Stimulated activated CD4-positive, alpha-beta T cell treated with anti-CD3 and anti-CD28 coated beads, Interleukin-2, amount 100 ng/mL, for 4 hours (primary cell): Measurements from ENCODE around the gene ARCN1.
"Not testable (repeated sequence)": the region's sequence is repeated elsewhere in the genome, so short reads cannot be mapped to it uniquely, and the experiment has no call there.

Experiments
- DNase-seq: peaks from one replicate; pipeline ENCODE4 v3.0.0-alpha.2; 2020; ENCODE audit warnings: low read depth

ARCN1 gene

GRCh38 chr11:118606157-118606843 lies 34.1 kb downstream of the ARCN1 start:
- no peak for DNase-seq

GRCh38 chr11:118606844-118607228 lies 34.6 kb downstream of the ARCN1 start:
- no peak for DNase-seq

- DNase-seq: peak; percentile 49
Measured at GRCh38 chr11:118607401-118608359, 35.5 kb downstream of the ARCN1 start, which contains the start of gene PHLDB1. Gene PHLDB1 (plus strand): TSS chr11:118607615. CDS start chr11:118613837, 6,222 bp downstream.

- peak; percentile 93 for DNase-seq
Measured at GRCh38 chr11:118608360-118609227, 36.4 kb downstream of the ARCN1 start.

- DNase-seq: peak; percentile 19
Measured at GRCh38 chr11:118609380-118610224, 37.4 kb downstream of the ARCN1 start.

GRCh38 chr11:118610225-118610772 lies 38.1 kb downstream of the ARCN1 start:
- DNase-seq: no peak

GRCh38 chr11:118610773-118611432 lies 38.7 kb downstream of the ARCN1 start:
- DNase-seq: peak; percentile 82

- DNase-seq: not testable (repeated sequence)
Measured at GRCh38 chr11:118611433-118611795, 39.2 kb downstream of the ARCN1 start.

GRCh38 chr11:118612378-118612777 lies 40.2 kb downstream of the ARCN1 start:
- DNase-seq: no peak

GRCh38 chr11:118614511-118614910 lies 42.3 kb downstream of the ARCN1 start:
- DNase-seq: no peak

GRCh38 chr11:118615282-118615975 lies 43.2 kb downstream of the ARCN1 start:
- DNase-seq: no peak

- no peak for DNase-seq
Measured at GRCh38 chr11:118615976-118616371, 43.8 kb downstream of the ARCN1 start.

GRCh38 chr11:118618115-118618990 lies 46.1 kb downstream of the ARCN1 start:
- no peak for DNase-seq

- no peak for DNase-seq
Measured at GRCh38 chr11:118618991-118619375, 46.8 kb downstream of the ARCN1 start.

- no peak for DNase-seq
Measured at GRCh38 chr11:118619444-118620197, 47.4 kb downstream of the ARCN1 start.

GRCh38 chr11:118620529-118621070 lies 48.4 kb downstream of the ARCN1 start:
- no peak for DNase-seq

GRCh38 chr11:118621071-118621783 lies 49.0 kb downstream of the ARCN1 start:
- no peak for DNase-seq
